GM12878 (cell line): ENCODE data around the gene CAMTA1. TPM values are rescaled to one million over a fixed set of nuclear protein-coding genes. Genes with fewer than 3 reads are reported as not detected.

Source experiments
- ATAC-seq: fragments of 200-7000 bp; cut with Tn5 transposase; 3 replicates; pipeline ENCODE4 v1.9.1; 2020; ENCODE audit warnings: mild to moderate bottlenecking, moderate library complexity
- BruUV-seq: library from RNA; stranded (reverse); fragments of 400-500 nt; replicated peaks from 2 replicates; lab custom pipeline; 2021; lab: Mats Ljungman, UMichigan
- CTCF ChIA-PET: fragments of 300-600 bp; sonication (Branson Sonifier 250); formaldehyde crosslinking; extraction: SDS; loops from one replicate; lab custom pipeline; 2021; ENCODE audit warnings: inconsistent platforms; lab: Yijun Ruan, JAX
- POLR2A ChIA-PET: fragments of 350-600 bp; formaldehyde crosslinking; extraction: SDS; loops from one replicate; lab custom pipeline; 2021; ENCODE audit warnings: inconsistent platforms; lab: Charles Lee
- RAD21 ChIA-PET: fragments of 300-600 bp; sonication (Branson Sonifier 250); formaldehyde crosslinking; loops from one replicate; lab custom pipeline; 2023; ENCODE audit warnings: antibody characterized with exemption; ENCODE audit not compliant: unreplicated experiment; lab: Charles Lee
- SMC1A ChIA-PET: fragments of 300-600 bp; sonication (Branson Sonifier 250); formaldehyde crosslinking; loops from one replicate; lab custom pipeline; 2023; ENCODE audit not compliant: unreplicated experiment, uncharacterized antibody; lab: Charles Lee
- DNase-seq: peaks from one replicate; pipeline ENCODE4 v3.0.0-alpha.2; 2011; ENCODE audit warnings: low read depth, low spot score
- FAIRE-seq: peaks from 3 replicates; lab custom pipeline; 2011; peaks lifted over from hg19 to GRCh38; lab: Jason Lieb, UNC
- H2AFZ ChIP-seq: 2 replicates; pipeline ENCODE4 v1.6.0; 2011; ENCODE audit warnings: low read depth, low read length, control low read depth; ENCODE audit not compliant: control insufficient read depth
- H3K27ac ChIP-seq: 2 replicates; pipeline ENCODE4 v1.5.1; 2011; ENCODE audit warnings: control low read depth; ENCODE audit not compliant: control insufficient read depth, insufficient read depth
- H3K27me3 ChIP-seq, 2 experiments: replicated peaks in 1 of 2; 2 replicates each; pipeline versions ENCODE4 v1.6.0 to v1.6.1; 2011; ENCODE audit warnings: low read length in 1 of 2; ENCODE audit not compliant: control insufficient read depth in 2 of 2, insufficient read depth in 2 of 2
- H3K36me3 ChIP-seq, 2 experiments: 2 replicates each; pipeline ENCODE4 v1.5.1; 2011; ENCODE audit warnings: low read length in 1 of 2; ENCODE audit not compliant: control insufficient read depth in 2 of 2, insufficient read depth in 2 of 2
- H3K4me1 ChIP-seq: 2 replicates; pipeline ENCODE4 v1.6.1; 2011; ENCODE audit warnings: mild to moderate bottlenecking, low read length, moderate library complexity, mixed read lengths; ENCODE audit not compliant: control insufficient read depth, insufficient read depth
- H3K4me2 ChIP-seq: 2 replicates; pipeline ENCODE4 v1.6.0; 2011; ENCODE audit warnings: control low read depth; ENCODE audit not compliant: control insufficient read depth, insufficient read depth
- H3K4me3 ChIP-seq: fragments of 200-600 bp; sonication (generic); 2 replicates; pipeline ENCODE4 v1.5.1; 2016
- H3K79me2 ChIP-seq: 2 replicates; pipeline ENCODE4 v1.6.0; 2011; ENCODE audit warnings: low read length; ENCODE audit not compliant: control insufficient read depth, insufficient read depth
- H3K9ac ChIP-seq: 2 replicates; pipeline ENCODE4 v1.8.0; 2011; ENCODE audit warnings: low read length, control low read depth, mixed read lengths; ENCODE audit not compliant: control insufficient read depth, insufficient read depth
- H3K9me3 ChIP-seq: replicated peaks from 3 replicates; pipeline ENCODE4 v1.5.1; 2011; ENCODE audit warnings: mild to moderate bottlenecking, low read length; ENCODE audit not compliant: control insufficient read depth, insufficient read depth
- H4K20me1 ChIP-seq: 2 replicates; pipeline ENCODE4 v1.6.0; 2011; ENCODE audit not compliant: control insufficient read depth, insufficient read depth
- BCL11A ChIP-seq: IDR thresholded peaks from 2 replicates; pipeline ENCODE4 v1.6.1; 2011; ENCODE audit warnings: low read depth, low read length
- BCLAF1 ChIP-seq: fragments of 450-650 bp; IDR thresholded peaks from 2 replicates; pipeline ENCODE4 v1.6.1; 2017; ENCODE audit warnings: antibody characterized with exemption, mild to moderate bottlenecking, moderate library complexity
- CHD1 ChIP-seq: IDR thresholded peaks from 2 replicates; pipeline ENCODE4 v1.6.1; 2012; ENCODE audit warnings: low read depth, low read length, improper control_type of control experiment
- E4F1 ChIP-seq: fragments of 450-650 bp; IDR thresholded peaks from 2 replicates; pipeline ENCODE4 v1.6.1; 2018; ENCODE audit warnings: borderline replicate concordance, mild to moderate bottlenecking; ENCODE audit not compliant: partially characterized antibody
- IRF4 ChIP-seq: IDR thresholded peaks from 2 replicates; pipeline ENCODE4 v1.6.1; 2011; ENCODE audit warnings: low read depth, low read length
- JUNB ChIP-seq: IDR thresholded peaks from 2 replicates; pipeline ENCODE4 v1.6.1; 2016; ENCODE audit warnings: antibody characterized with exemption, mild to moderate bottlenecking
- NFIC ChIP-seq: IDR thresholded peaks from 2 replicates; pipeline ENCODE4 v1.6.1; 2012; ENCODE audit warnings: low read depth, mild to moderate bottlenecking, inconsistent platforms, low read length, moderate library complexity
- NR2F1 ChIP-seq: fragments of 450-650 bp; conservative IDR thresholded peaks from 2 replicates; pipeline ENCODE4 v1.6.1; 2017; ENCODE audit warnings: mild to moderate bottlenecking
- PML ChIP-seq: IDR thresholded peaks from 2 replicates; pipeline ENCODE4 v1.6.1; 2012; ENCODE audit warnings: low read length, inconsistent platforms
- POU2F2 ChIP-seq: IDR thresholded peaks from 3 replicates; pipeline ENCODE4 v1.6.1; 2011; ENCODE audit warnings: low read depth, mild to moderate bottlenecking, low read length, borderline replicate concordance
- RFX5 ChIP-seq: IDR thresholded peaks from 2 replicates; pipeline ENCODE4 v1.6.1; 2011; ENCODE audit warnings: low read depth, low read length, improper control_type of control experiment
- SKIL ChIP-seq: fragments of 450-650 bp; IDR thresholded peaks from 2 replicates; pipeline ENCODE4 v1.6.1; 2017; ENCODE audit warnings: mild to moderate bottlenecking, low read depth, inconsistent platforms; ENCODE audit not compliant: poor library complexity, severe bottlenecking
- ZBTB11 ChIP-seq: fragments of 450-650 bp; formaldehyde crosslinking; IDR thresholded peaks from 2 replicates; pipeline ENCODE4 v1.5.0; 2022; ENCODE audit warnings: mild to moderate bottlenecking, missing genetic modification characterization
- ZNF24 ChIP-seq: fragments of 450-650 bp; IDR thresholded peaks from 2 replicates; pipeline ENCODE4 v1.6.1; 2017; ENCODE audit warnings: antibody characterized with exemption, mild to moderate bottlenecking
- ZSCAN29 ChIP-seq: fragments of 450-650 bp; IDR thresholded peaks from 2 replicates; pipeline ENCODE4 v1.6.1; 2017; ENCODE audit warnings: mild to moderate bottlenecking, moderate library complexity
- WGBS: methylation state at CpG from one replicate; pipeline ENCODE4 v1.1.6; 2016; ENCODE audit warnings: low lambda C conversion rate; ENCODE audit not compliant: insufficient replicate concordance, insufficient coverage; ENCODE audit errors: missing lambda C conversion rate; 5-methylcytosine and 5-hydroxymethylcytosine counted together
- in situ Hi-C: fragments of 300-500 bp; cut with MboI; formaldehyde crosslinking; loops from 9 replicates; pipeline ENCODE4 v1.14.3; 2018; ENCODE audit warnings: mixed read lengths
- intact Hi-C: fragments of 100-400 bp; cut with micrococcal nuclease; formaldehyde crosslinking; loops from one replicate; pipeline ENCODE4 v1.14.2; 2022; ENCODE audit not compliant: unreplicated experiment
- polyA plus RNA-seq, 11 experiments: library from polyadenylated mRNA; depleted of rRNA in 4 of 11; unstranded in 6 of 11; stranded (reverse) in 5 of 11; fragments of >200 nt; fragmentation: Nextera tagmentation in 4 of 11; fragmentation: Illumina TruSeq in 1 of 11; extraction: Ambion mirVana in 4 of 11; extraction: Trizol in 1 of 11; gene quantifications; 1 replicate in 1 of 11; 2 replicates in 10 of 11; pipeline versions ENCODE4 v1.2.1 to v1.2.3, GENCODE V29; 2011 to 2016; ENCODE audit warnings: inconsistent platforms in 2 of 11, missing spikeins in 2 of 11, low read depth in 1 of 11
- total RNA-seq, 4 experiments: library from RNA; depleted of rRNA in 3 of 4; stranded (reverse); fragments of >200 nt in 3 of 4; fragmentation: Illumina TruSeq in 1 of 4; extraction: Trizol in 1 of 4; gene quantifications; 2 replicates each; pipeline versions ENCODE4 v1.2.1 to v1.2.3, GENCODE V29; 2013 to 2021

Gene CAMTA1
- total and polyA plus RNA-seq, 10 of the 15 experiments (the other 5 are each of a cell fraction or from before 2014, with no cell fraction given), result 37.7 to 148 (median 76.4) TPM

GRCh38 chr1:7101187-7101586 lies 315.9 kb downstream of the CAMTA1 start:
- BruUV-seq, result no TSS peak
- Histone ChIP-seq H4K20me1 (no peaks in the 10 kb centered on the region), H2AFZ (no peak overlapping the region), H3K36me3 (no peaks in the 10 kb centered on the region), H3K4me1 (no peaks in the 10 kb centered on the region), H3K27me3 (peaks cover 0 to 2% of the 10 kb centered on the region in 2 experiments; a peak in 1 of 4 replicates), H3K9me3 (no peaks in the 10 kb centered on the region), H3K9ac (no peak overlapping the region), H3K4me3 (no peak overlapping the region), H3K79me2 (no peaks in the 10 kb centered on the region), H3K4me2 (no peak overlapping the region), H3K27ac (no peak overlapping the region)
- CTCF ChIA-PET, result no interaction called here
- no peak for ATAC-seq
- 44% methylated on average over 5 of the region's 5 CpGs for WGBS
- in situ Hi-C loops, result no loop called here
- SMC1A ChIA-PET, result no interaction called here
- intact Hi-C loops, result no loop called here
- no peak for DNase-seq
- FAIRE-seq, result no peak
- POLR2A ChIA-PET, result no interaction called here
- RAD21 ChIA-PET, result no interaction called here
- TF ChIP-seq CHD1, result no peak
- TF ChIP-seq ZNF24, result no peak
- TF ChIP-seq BCL11A, result no peak
- no peak for TF ChIP-seq POU2F2
- TF ChIP-seq PML, result no peak
- TF ChIP-seq NFIC, result no peak
- no peak for TF ChIP-seq BCLAF1
- no peak for TF ChIP-seq SKIL
- no peak for TF ChIP-seq IRF4
- TF ChIP-seq NR2F1, result no peak
- TF ChIP-seq ZSCAN29, result no peak
- TF ChIP-seq E4F1, result no peak
- no peak for TF ChIP-seq RFX5
- TF ChIP-seq ZBTB11 (CRISPR knock-in tag), result no peak
- no peak for TF ChIP-seq JUNB
